CD1c-positive myeloid dendritic cell (primary cell): ENCODE results near the gene CALU.

Experiments
- DNase-seq: peaks from one replicate; pipeline ENCODE4 v3.0.0-alpha.2; 2016; ENCODE audit errors: extremely low spot score

CALU gene

GRCh38 chr7:128747327-128748079 is 8.3 kb downstream of the CALU start:
- no peak for DNase-seq

GRCh38 chr7:128752251-128752650 is 13.1 kb downstream of the CALU start:
- no peak for DNase-seq

GRCh38 chr7:128755075-128755818 is 16.1 kb downstream of the CALU start:
- DNase-seq: no peak

GRCh38 chr7:128755819-128756476 is 16.8 kb downstream of the CALU start:
- no peak for DNase-seq

- no peak for DNase-seq
Observed at GRCh38 chr7:128757203-128757602, 18.0 kb downstream of the CALU start.

GRCh38 chr7:128758553-128758952 is 19.4 kb downstream of the CALU start:
- DNase-seq: no peak

- no peak for DNase-seq
Observed at GRCh38 chr7:128759242-128759641, 20.1 kb downstream of the CALU start.

- no peak for DNase-seq
Observed at GRCh38 chr7:128763541-128763940, 24.4 kb downstream of the CALU start.

- no peak for DNase-seq
Observed at GRCh38 chr7:128767475-128768110, 28.4 kb downstream of the CALU start.

GRCh38 chr7:128770233-128770632 is 31.1 kb downstream of the CALU start:
- DNase-seq: no peak

- DNase-seq: no peak
Observed at GRCh38 chr7:128773604-128774003, 34.4 kb downstream of the CALU start.

GRCh38 chr7:128774029-128774689 is 35.0 kb downstream of the CALU start:
- no peak for DNase-seq

GRCh38 chr7:128774921-128775320 is 35.8 kb downstream of the CALU start:
- no peak for DNase-seq

GRCh38 chr7:128775744-128776474 is 36.8 kb downstream of the CALU start, which contains the start of gene OPN1SW:
Gene OPN1SW (minus strand): TSS chr7:128775794. CDS start chr7:128775781, 13 bp downstream.
- DNase-seq: no peak

GRCh38 chr7:128777156-128778123 is 38.3 kb downstream of the CALU start:
- DNase-seq: no peak

GRCh38 chr7:128778946-128779345 is 39.8 kb downstream of the CALU start:
- DNase-seq: no peak

- no peak for DNase-seq
Observed at GRCh38 chr7:128781126-128781525, 42.0 kb downstream of the CALU start.

GRCh38 chr7:128781851-128782250 is 42.7 kb downstream of the CALU start:
- no peak for DNase-seq

GRCh38 chr7:128783143-128783861 is 44.1 kb downstream of the CALU start:
- DNase-seq: no peak
